OCI-LY1 (cell line): ENCODE data around the gene OSBPL1A.

Experiments used
- EZH2 ChIP-seq: fragments of 200-600 bp; sonication (generic), shearing (Covaris generic); IDR thresholded peaks from 2 replicates; pipeline ENCODE4 v1.8.0; 2017; ENCODE audit warnings: borderline replicate concordance, mixed run types, mild to moderate bottlenecking, antibody characterized with exemption, low read length, moderate library complexity, mixed read lengths
- TF ChIP-seq, protein P1 (sequence below): fragments of 200-600 bp; sonication (generic), shearing (Covaris generic); IDR thresholded peaks from 2 replicates; pipeline ENCODE4 v1.5.1; 2017; ENCODE audit warnings: mild to moderate bottlenecking, antibody characterized with exemption, low read length, moderate library complexity, mixed read lengths

DNA sequence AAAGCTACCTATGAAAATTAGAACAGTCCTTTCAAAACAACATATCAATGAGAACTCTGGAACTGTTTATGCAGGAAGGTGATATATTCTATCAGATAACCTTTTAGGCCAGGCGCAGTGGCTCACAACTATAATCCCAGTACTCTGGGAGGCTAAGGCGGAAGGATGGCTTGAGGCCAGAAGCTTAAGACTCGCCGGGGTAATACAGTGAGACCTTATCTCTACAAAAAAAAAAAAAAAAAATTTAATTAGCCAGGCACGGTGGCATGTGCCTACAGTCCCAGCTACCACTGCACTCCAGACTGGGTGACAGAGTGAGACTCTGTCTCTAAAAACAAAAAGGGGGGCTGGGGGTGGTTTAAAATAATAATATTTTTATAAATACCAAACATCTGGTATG is 77.9 kb downstream of the OSBPL1A start:
- TF ChIP-seq, protein P1, sequence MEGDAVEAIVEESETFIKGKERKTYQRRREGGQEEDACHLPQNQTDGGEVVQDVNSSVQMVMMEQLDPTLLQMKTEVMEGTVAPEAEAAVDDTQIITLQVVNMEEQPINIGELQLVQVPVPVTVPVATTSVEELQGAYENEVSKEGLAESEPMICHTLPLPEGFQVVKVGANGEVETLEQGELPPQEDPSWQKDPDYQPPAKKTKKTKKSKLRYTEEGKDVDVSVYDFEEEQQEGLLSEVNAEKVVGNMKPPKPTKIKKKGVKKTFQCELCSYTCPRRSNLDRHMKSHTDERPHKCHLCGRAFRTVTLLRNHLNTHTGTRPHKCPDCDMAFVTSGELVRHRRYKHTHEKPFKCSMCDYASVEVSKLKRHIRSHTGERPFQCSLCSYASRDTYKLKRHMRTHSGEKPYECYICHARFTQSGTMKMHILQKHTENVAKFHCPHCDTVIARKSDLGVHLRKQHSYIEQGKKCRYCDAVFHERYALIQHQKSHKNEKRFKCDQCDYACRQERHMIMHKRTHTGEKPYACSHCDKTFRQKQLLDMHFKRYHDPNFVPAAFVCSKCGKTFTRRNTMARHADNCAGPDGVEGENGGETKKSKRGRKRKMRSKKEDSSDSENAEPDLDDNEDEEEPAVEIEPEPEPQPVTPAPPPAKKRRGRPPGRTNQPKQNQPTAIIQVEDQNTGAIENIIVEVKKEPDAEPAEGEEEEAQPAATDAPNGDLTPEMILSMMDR: no peak
- TF ChIP-seq EZH2: no peak
